Suprapubic skin (tissue), 3 donors: ENCODE results near the gene TMEM150B.

Source experiments
- CTCF ChIP-seq, 2 donors: fragments of 200-600 bp in 1 of 2; fragments of 450-650 bp in 1 of 2; sonication (generic) in 1 of 2; IDR thresholded peaks; one replicate each; pipeline ENCODE4 v1.5.1; 2016 to 2019; ENCODE audit warnings: antibody characterized with exemption in 2 of 2, mild to moderate bottlenecking in 1 of 2, moderate library complexity in 1 of 2
- POLR2A ChIP-seq, 2 donors: fragments of 450-650 bp; IDR thresholded peaks; one replicate each; pipeline ENCODE4 v1.6.1; 2017; ENCODE audit warnings: antibody characterized with exemption in 2 of 2, mild to moderate bottlenecking in 2 of 2, moderate library complexity in 2 of 2

- TF ChIP-seq POLR2A (IDR thresholded peaks at IDR 0.05) (no peak), CTCF (IDR thresholded peaks at IDR 0.05) (no peak)
Measured at GRCh38 chr19:55345818-55346724, 20.9 kb upstream of the TMEM150B start.
